Stimulated activated naive CD4-positive, alpha-beta T cell (primary cell): ENCODE results near the gene FBXW2.
"Not testable (repeated sequence)": the region's sequence is repeated elsewhere in the genome, so short reads cannot be mapped to it uniquely, and the experiment has no call there.

Experiments
- DNase-seq, 6 experiments: peaks; one replicate each; lab custom pipeline; 2025; lab: John Stamatoyannopoulos, UW

Gene FBXW2

GRCh38 chr9:120792898-120793765 is at the start of gene FBXW2:
TSS of gene FBXW2 (minus strand) at chr9:120793416. CDS start at chr9:120788258, 5,158 bp downstream.
- DNase-seq: peak; percentile 63 to 79 (median 72)

- no peak for DNase-seq
These were observed 48.9 kb upstream of the FBXW2 start for GRCh38 chr9:120841930-120842684.

- DNase-seq: no peak
These were observed 45.9 kb upstream of the FBXW2 start for GRCh38 chr9:120839146-120839545.

DNA sequence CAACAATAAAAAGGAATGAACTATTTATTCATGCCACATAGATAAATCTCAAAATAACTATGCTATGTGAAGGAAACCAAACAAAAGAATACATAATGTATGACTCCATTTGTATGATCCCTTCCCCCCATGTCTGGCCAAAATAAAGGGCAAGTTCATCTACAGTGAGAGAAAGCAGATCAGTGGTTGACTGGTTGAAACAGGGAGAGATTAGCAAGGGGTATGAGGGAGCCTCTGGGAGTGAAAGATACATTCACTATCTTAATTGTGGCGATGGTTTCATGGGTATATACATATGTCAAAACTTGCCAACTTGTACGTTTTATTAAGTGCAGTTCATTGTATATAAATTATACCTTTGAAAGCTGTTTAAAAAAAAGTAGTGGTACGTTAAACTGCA is 44.7 kb upstream of the FBXW2 start:
- no peak for DNase-seq

DNA sequence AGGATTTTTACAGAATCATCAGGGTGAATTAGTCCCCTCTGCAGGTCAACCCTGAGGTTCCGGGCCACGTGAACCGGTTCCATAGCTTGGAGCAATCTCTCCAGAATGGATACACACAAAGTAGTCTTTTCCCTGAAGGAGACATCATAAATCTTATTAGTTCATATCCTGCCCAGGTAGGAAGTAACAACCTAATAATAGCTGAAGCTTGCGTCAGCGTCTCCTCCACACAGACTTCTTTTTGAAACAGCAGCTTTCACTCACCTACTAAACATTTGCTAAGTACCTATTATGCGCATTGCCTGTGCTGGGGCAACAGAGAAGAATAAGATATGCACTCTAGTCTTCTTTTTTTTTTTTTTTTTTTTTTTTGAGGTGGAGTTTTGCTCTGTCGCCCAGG is 40.1 kb upstream of the FBXW2 start:
- no peak for DNase-seq

- no peak for DNase-seq
These were observed 39.6 kb upstream of the FBXW2 start for GRCh38 chr9:120832807-120833206.

DNA sequence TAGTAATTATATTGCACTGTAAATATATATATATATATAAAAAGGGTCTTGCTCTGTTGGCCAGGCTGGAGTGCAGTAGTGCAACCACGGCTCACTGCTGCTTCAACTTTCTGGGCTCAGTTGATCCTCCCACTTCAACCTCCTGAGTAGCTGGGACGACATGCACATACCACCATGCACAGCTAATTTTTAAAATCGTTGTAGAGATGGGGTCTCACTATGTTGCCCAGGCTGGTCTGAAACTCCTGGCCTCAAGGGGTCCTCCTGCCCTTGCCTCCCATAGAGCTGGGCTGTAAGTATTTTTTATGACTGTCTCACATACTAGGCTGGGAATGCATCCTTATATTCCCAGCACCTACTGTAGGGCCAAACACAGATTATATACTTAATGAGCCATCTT is 37.6 kb upstream of the FBXW2 start:
- no peak for DNase-seq

DNA sequence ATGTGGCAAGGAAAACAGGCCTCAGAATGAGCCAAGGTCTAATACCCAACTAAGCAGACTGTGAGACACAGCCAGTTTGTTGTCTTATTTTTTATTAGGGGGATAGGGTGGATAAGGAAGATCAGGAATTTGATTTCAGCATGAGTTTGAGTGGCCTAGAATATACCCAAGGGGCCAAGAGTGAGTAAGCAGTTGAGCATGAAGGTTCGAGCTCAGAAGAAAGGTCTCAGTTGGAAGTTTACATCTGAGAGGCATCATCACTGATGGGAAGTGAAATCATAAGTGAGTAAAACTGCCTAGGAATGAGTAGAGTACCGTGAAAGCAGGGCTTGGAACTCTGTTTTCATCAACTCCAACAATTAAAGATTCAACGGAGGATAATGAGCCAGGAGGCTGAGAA is 36.9 kb upstream of the FBXW2 start:
- no peak for DNase-seq

GRCh38 chr9:120829650-120830049 is 36.4 kb upstream of the FBXW2 start:
- DNase-seq: no peak

- DNase-seq: no peak
These were observed 26.9 kb upstream of the FBXW2 start for GRCh38 chr9:120820095-120820494.

GRCh38 chr9:120818595-120818994 is 25.4 kb upstream of the FBXW2 start:
- no peak for DNase-seq

DNA sequence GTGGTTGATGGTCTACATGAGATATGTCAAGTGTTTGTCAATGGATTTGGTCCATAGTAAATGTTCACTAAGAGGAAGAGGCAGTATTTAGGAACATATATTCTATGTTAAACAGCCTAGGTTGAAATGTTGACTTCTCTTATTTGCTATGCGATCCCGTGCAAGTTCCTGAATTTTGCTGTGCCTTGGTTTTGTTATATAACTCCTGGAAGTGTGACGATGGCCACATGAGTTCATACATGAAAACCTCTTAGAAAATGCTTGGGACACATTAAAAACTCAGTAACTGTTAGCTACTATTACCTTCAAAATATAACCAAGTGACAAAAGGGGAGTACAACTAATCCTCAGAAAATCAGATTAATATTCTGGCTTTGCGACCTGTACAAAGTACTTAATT is 21.9 kb upstream of the FBXW2 start:
- no peak for DNase-seq

- no peak for DNase-seq
These were observed 15.7 kb upstream of the FBXW2 start for GRCh38 chr9:120808931-120809330.

DNA sequence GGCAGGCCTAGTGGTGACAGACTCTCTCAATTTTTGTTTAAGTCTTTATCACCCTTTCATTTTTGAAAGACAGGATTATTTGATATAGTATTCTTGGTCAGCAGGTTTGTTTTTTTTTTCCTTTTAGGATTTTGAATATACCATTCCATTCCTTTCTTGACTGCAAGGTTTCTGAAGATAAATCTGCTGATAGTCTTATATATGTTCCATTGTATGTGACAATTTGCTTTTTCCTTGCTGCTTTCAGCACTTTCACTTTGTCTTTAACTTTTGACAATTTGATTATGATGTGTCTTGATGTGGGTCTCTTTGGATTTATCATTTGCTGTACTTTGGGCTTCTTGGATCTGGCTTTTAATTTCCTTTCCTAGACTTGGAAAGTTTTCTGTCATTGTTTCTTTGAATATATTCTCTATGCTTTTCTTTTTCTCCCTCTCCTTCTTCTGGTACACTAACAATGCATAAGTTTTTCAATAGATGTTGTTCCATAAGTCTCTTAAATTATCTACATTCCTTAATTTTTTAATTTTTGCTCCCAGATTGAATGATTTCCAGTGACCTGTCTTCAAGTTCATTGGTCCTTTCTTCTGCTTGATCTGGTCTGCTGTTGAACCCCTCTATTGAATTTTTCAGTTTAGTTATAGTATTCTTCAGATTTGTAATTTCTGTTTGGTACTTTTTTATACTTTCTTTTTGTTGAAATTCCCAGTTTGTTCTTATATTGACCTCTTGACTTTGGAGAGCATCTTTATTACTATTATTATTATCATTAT is 14.6 kb upstream of the FBXW2 start:
- DNase-seq: no peak

GRCh38 chr9:120804784-120805363 is 11.7 kb upstream of the FBXW2 start:
- not testable (repeated sequence) for DNase-seq

DNA sequence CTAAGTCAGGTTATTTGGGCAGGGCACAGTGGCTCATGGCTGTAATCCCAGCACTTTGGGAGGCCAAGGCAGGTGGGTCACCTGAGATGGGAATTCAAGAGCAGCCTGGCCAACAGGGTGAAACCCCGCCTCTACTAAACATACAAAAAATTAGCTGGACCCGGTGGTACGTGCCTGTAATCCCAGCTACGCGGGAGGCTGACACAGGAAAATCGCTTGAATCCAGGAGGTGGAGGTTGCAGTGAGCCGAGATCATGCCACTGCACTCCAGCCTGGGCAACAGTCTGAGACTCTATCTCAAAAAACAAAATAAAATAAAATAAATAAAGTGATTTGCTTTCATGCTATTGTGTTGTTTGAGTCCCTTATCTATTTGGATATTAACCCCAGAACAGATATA is 8.2 kb upstream of the FBXW2 start:
- no peak for DNase-seq

DNA sequence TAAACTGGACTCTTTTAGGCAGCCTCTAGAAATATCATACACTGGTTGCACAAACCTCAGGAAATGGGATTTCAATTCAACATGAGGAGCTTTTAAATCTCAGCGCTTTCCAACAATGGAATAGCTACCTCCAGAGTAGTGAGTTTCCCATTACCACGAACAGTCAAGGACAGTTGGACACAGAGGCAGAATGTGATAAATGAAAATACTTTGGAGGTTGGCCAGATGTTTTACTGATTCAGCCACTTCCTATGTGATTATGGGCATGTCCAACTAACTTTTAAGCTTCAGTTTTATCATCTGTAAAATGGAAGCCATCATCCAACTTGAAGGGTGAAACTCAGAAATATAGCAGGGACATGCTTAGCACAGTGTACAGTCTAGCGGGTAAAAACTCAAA is 2.1 kb downstream of the FBXW2 start:
- DNase-seq: no peak

GRCh38 chr9:120787933-120788332 is 5.3 kb downstream of the FBXW2 start:
- no peak for DNase-seq

- DNase-seq: no peak
These were observed 9.6 kb downstream of the FBXW2 start for GRCh38 chr9:120783602-120784047.

DNA sequence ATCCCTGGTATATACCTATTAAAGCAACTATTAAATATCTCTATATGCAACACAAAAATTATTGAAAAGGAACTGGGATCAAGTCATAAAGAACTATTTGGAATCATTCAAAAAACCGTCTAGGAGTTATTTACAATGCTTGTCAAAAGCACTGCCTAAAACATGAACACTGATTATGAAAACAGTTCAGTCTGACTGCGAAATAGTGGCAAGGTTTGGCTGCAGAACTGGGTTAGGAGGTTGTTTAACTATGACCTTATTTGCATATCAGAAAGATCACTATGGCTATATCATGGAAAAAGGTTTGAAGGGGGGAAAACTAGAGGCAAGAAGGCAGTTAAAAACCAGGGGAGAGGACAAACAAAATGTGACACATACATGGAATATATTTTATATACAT is 12.0 kb downstream of the FBXW2 start:
- no peak for DNase-seq

DNA sequence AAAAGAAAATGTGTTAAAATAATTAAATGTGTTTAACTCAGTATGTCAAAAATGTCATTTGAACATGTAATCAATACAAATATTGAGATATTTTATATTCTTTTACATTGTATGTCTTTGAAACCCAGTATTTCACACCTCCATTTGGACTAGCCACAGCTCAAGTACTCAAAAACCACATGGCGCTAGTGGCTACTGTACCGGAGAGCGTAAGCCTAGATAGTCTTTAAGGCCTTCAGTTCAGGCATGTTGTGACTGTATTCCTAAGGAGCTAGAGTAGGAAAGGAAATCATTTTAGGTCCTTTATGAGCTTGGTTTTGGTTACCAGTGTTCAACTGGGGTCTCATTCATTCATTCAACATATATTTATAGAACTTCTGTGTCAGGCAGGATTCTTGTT is 12.8 kb downstream of the FBXW2 start:
- DNase-seq: no peak

DNA sequence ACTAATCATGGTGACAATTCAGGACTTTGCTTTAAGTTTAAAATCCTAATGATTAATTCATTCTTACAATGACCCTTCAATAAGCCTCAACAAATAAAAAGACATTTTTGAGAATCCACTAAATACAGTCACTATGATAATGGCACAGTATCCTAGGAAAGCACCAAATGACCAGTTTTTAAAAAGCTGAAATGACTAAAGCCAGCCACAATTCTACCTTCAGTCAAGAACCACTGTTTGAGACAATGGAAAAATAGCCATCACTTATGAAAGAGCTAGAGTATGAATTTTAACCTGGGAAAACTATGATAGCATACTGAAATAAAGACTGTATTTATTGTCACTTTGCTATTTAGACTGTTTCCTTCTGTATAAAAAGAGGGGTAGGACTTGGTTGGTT is 14.0 kb downstream of the FBXW2 start:
- DNase-seq: no peak
